ENCODE measurements around the gene SFTPD.

- TF ChIP-seq, protein P1, sequence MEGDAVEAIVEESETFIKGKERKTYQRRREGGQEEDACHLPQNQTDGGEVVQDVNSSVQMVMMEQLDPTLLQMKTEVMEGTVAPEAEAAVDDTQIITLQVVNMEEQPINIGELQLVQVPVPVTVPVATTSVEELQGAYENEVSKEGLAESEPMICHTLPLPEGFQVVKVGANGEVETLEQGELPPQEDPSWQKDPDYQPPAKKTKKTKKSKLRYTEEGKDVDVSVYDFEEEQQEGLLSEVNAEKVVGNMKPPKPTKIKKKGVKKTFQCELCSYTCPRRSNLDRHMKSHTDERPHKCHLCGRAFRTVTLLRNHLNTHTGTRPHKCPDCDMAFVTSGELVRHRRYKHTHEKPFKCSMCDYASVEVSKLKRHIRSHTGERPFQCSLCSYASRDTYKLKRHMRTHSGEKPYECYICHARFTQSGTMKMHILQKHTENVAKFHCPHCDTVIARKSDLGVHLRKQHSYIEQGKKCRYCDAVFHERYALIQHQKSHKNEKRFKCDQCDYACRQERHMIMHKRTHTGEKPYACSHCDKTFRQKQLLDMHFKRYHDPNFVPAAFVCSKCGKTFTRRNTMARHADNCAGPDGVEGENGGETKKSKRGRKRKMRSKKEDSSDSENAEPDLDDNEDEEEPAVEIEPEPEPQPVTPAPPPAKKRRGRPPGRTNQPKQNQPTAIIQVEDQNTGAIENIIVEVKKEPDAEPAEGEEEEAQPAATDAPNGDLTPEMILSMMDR (conservative IDR thresholded peaks at IDR 0.05; ENCODE audit: low read length): no peak
- TF ChIP-seq EZH2phosphoT487 (IDR thresholded peaks at IDR 0.05; ENCODE audit: borderline replicate concordance): no peak
These were observed 47.2 kb upstream of the SFTPD start for GRCh38 chr10:79995979-79996634.
